Measurements from ENCODE around the gene CUL5. TPM values are rescaled to one million over a fixed set of nuclear protein-coding genes. Genes with fewer than 3 reads are reported as not detected.
"Not testable (repeated sequence)": the region's sequence is repeated elsewhere in the genome, so short reads cannot be mapped to it uniquely, and the experiment has no call there.

The CUL5 gene
- total and polyA plus RNA-seq, 2 experiments from 2014 or later, result 32.5 to 58.1 TPM

DNA sequence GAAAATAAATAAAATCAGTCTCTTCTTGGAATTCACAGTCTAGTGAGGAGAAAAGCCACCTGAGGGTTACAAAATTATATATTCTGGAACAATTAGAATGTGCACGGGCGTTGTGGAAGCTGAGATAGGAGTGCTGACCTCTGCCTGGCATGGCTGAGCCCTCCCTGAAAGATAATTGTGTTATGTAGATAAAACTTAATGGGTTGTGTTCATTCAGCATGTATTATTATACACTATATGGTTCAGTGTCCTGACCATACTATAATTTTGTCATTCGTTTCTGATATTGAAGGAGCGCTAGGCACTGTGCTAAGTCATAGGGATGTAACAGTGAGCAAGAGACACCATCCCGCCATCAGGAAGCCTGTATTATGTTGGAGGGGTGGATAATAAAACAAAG, 116.4 kb downstream of the CUL5 start:
- no peak overlapping the region for H3K27ac ChIP-seq
- H3K36me3 ChIP-seq, result no peaks in the 10 kb centered on the region
- no peak for DNase-seq (ENCODE audit: low read depth in 1 of 2, low spot score in 1 of 2)
- no peaks in the 10 kb centered on the region for H3K9me3 ChIP-seq (ENCODE audit: low read depth)
- no peak overlapping the region for H3K4me3 ChIP-seq
- peaks cover 8% of the 10 kb centered on the region for H3K4me1 ChIP-seq (ENCODE audit: low read depth)
- H3K27me3 ChIP-seq, result no peaks in the 10 kb centered on the region
- TF ChIP-seq, protein P1, sequence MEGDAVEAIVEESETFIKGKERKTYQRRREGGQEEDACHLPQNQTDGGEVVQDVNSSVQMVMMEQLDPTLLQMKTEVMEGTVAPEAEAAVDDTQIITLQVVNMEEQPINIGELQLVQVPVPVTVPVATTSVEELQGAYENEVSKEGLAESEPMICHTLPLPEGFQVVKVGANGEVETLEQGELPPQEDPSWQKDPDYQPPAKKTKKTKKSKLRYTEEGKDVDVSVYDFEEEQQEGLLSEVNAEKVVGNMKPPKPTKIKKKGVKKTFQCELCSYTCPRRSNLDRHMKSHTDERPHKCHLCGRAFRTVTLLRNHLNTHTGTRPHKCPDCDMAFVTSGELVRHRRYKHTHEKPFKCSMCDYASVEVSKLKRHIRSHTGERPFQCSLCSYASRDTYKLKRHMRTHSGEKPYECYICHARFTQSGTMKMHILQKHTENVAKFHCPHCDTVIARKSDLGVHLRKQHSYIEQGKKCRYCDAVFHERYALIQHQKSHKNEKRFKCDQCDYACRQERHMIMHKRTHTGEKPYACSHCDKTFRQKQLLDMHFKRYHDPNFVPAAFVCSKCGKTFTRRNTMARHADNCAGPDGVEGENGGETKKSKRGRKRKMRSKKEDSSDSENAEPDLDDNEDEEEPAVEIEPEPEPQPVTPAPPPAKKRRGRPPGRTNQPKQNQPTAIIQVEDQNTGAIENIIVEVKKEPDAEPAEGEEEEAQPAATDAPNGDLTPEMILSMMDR (IDR thresholded peaks at IDR 0.05; ENCODE audit: low read depth, low read length), result no peak

GRCh38 chr11:108128772-108129171, 120.1 kb downstream of the CUL5 start:
- Histone ChIP-seq H3K27ac (no peak overlapping the region), H3K9me3 (ENCODE audit: low read depth) (no peaks in the 10 kb centered on the region), H3K27me3 (no peaks in the 10 kb centered on the region), H3K4me3 (no peak overlapping the region), H3K36me3 (no peaks in the 10 kb centered on the region), H3K4me1 (ENCODE audit: low read depth) (no peaks in the 10 kb centered on the region)
- TF ChIP-seq, protein P1 (IDR thresholded peaks at IDR 0.05; ENCODE audit: low read depth, low read length), result no peak
- no peak for DNase-seq (ENCODE audit: low read depth in 1 of 2, low spot score in 1 of 2)

GRCh38 chr11:108131993-108132392, 123.3 kb downstream of the CUL5 start:
- Histone ChIP-seq H3K4me1 (ENCODE audit: low read depth) (no peaks in the 10 kb centered on the region), H3K27me3 (no peaks in the 10 kb centered on the region), H3K9me3 (ENCODE audit: low read depth) (no peaks in the 10 kb centered on the region)

GRCh38 chr11:108132993-108133538, 124.4 kb downstream of the CUL5 start:
- H3K4me1 ChIP-seq (ENCODE audit: low read depth); DNase-seq (ENCODE audit: low read depth in 1 of 2, low spot score in 1 of 2); H3K4me3 ChIP-seq; H3K27ac ChIP-seq; H3K36me3 ChIP-seq; H3K27me3 ChIP-seq; H3K9me3 ChIP-seq (ENCODE audit: low read depth): not testable (repeated sequence)

More at GRCh38 chr11:108131993-108132392, 123.3 kb downstream of the CUL5 start:
- H3K27ac ChIP-seq, result no peak overlapping the region
- no peak overlapping the region for H3K4me3 ChIP-seq
- no peaks in the 10 kb centered on the region for H3K36me3 ChIP-seq
- TF ChIP-seq, protein P1 (IDR thresholded peaks at IDR 0.05; ENCODE audit: low read depth, low read length), result no peak
- DNase-seq (ENCODE audit: low read depth in 1 of 2, low spot score in 1 of 2), result no peak

DNA sequence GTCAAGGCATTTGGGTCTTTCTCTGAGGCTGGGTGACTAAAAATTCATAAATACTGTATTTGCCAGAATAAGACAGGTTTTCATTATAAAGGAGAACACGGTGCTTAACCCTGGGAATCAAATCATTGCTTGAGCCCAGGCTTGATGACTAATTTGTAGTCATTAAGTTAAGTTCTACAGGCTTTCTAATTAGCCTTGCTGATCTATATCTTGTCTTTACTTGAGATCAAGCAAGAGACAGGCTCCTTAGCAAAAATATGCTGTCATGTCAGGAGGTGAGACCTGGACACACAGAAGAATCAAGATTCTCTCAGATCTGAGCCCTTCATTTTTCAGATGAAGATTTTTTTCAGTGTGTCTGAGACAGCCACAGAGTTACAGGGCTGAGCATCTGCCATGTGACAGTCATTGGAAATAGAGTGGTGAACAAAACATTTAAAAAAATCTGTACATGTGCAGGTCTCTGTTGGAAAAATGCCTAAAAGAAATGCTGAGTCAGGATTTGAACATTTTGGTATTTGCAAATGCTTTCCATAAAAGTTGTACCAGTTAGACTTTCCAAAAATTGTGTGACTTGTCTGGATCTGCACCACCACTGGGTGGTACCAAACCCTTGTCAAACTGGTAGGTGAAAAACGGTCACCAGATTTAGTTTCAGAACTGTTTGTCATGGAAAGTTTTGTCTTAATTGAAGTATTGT, 127.3 kb downstream of the CUL5 start:
- no peaks in the 10 kb centered on the region for H3K9me3 ChIP-seq (ENCODE audit: low read depth)
- H3K4me1 ChIP-seq (ENCODE audit: low read depth), result no peaks in the 10 kb centered on the region

GRCh38 chr11:108137212-108137611, 128.5 kb downstream of the CUL5 start:
- Histone ChIP-seq H3K36me3 (peaks cover 11% of the 10 kb centered on the region), H3K4me1 (ENCODE audit: low read depth) (no peaks in the 10 kb centered on the region), H3K27ac (no peak overlapping the region), H3K27me3 (no peaks in the 10 kb centered on the region), H3K4me3 (no peak overlapping the region), H3K9me3 (ENCODE audit: low read depth) (no peaks in the 10 kb centered on the region)
- DNase-seq (ENCODE audit: low read depth in 1 of 2, low spot score in 1 of 2), result no peak
- TF ChIP-seq, protein P1 (IDR thresholded peaks at IDR 0.05; ENCODE audit: low read depth, low read length), result no peak

More for the DNA sequence above, 127.3 kb downstream of the CUL5 start:
- DNase-seq (ENCODE audit: low read depth in 1 of 2, low spot score in 1 of 2), result peak in 1 of 2 donors; percentile 46
- TF ChIP-seq, protein P1 (IDR thresholded peaks at IDR 0.05; ENCODE audit: low read depth, low read length), result peak; percentile 25
- Histone ChIP-seq H3K27me3 (no peaks in the 10 kb centered on the region), H3K27ac (peak overlapping the region; percentile 6), H3K4me3 (no peak overlapping the region), H3K36me3 (peaks cover 5% of the 10 kb centered on the region)

Data from cardiac muscle cell (in vitro differentiated cells and primary cell).